GM19395 (cell line): ENCODE measurements around the gene DUSP8.

Experiments
- ATAC-seq: cut with Tn5 transposase; IDR thresholded peaks from one replicate; pipeline ENCODE4 v1.9.1; 2021; ENCODE audit warnings: mild to moderate bottlenecking, moderate library complexity; ENCODE audit not compliant: unreplicated experiment

The DUSP8 gene

GRCh38 chr11:1536065-1536843, 35.8 kb downstream of the DUSP8 start:
- ATAC-seq, result no peak

GRCh38 chr11:1534682-1535081, 37.4 kb downstream of the DUSP8 start:
- no peak for ATAC-seq

GRCh38 chr11:1534171-1534570, 37.9 kb downstream of the DUSP8 start:
- ATAC-seq, result no peak

- no peak for ATAC-seq
Observed at GRCh38 chr11:1533342-1533725, 38.7 kb downstream of the DUSP8 start.

- no peak for ATAC-seq
Observed at GRCh38 chr11:1532606-1533341, 39.3 kb downstream of the DUSP8 start.

- ATAC-seq, result no peak
Observed at GRCh38 chr11:1532014-1532586, 40.0 kb downstream of the DUSP8 start.

- ATAC-seq, result no peak
Observed at GRCh38 chr11:1531449-1532013, 40.5 kb downstream of the DUSP8 start.

- no peak for ATAC-seq
Observed at GRCh38 chr11:1530686-1531448, 41.2 kb downstream of the DUSP8 start.

- no peak for ATAC-seq
Observed at GRCh38 chr11:1529774-1530173, 42.3 kb downstream of the DUSP8 start.

GRCh38 chr11:1529286-1529685, 42.8 kb downstream of the DUSP8 start:
- ATAC-seq, result no peak

GRCh38 chr11:1528710-1529109, 43.4 kb downstream of the DUSP8 start:
- no peak for ATAC-seq

- ATAC-seq, result no peak
Observed at GRCh38 chr11:1526785-1527184, 45.3 kb downstream of the DUSP8 start.

- ATAC-seq, result peak; percentile 40
Observed at GRCh38 chr11:1523779-1524178, 48.3 kb downstream of the DUSP8 start.

- no peak for ATAC-seq
Observed at GRCh38 chr11:1523077-1523476, 49.0 kb downstream of the DUSP8 start.

- peak; percentile 39 for ATAC-seq
Observed at GRCh38 chr11:1522081-1522424, 50.0 kb downstream of the DUSP8 start.

- peak; percentile 82 for ATAC-seq
Observed at GRCh38 chr11:1521382-1522080, 50.5 kb downstream of the DUSP8 start.

GRCh38 chr11:1520663-1521267, 51.3 kb downstream of the DUSP8 start:
- no peak for ATAC-seq

GRCh38 chr11:1520209-1520662, 51.8 kb downstream of the DUSP8 start:
- no peak for ATAC-seq

GRCh38 chr11:1519028-1520010, 52.8 kb downstream of the DUSP8 start:
- ATAC-seq, result no peak
